Measurements from ENCODE around the gene FASTKD2. TPM values are rescaled to one million over a fixed set of nuclear protein-coding genes. Genes with fewer than 3 reads are reported as not detected.
A peak's percentile ranks its signal among the peaks of the same experiment; 100 is the strongest.
"Not testable (repeated sequence)": the region's sequence is repeated elsewhere in the genome, so short reads cannot be mapped to it uniquely, and the experiment has no call there.

FASTKD2 gene
- total RNA-seq, 1 donor from 2014 or later, result 38.1 TPM

GRCh38 chr2:206792645-206793044 lies 27.2 kb downstream of the FASTKD2 start:
- no peak for DNase-seq

- DNase-seq, result no peak
Measured at GRCh38 chr2:206797376-206797775, 32.0 kb downstream of the FASTKD2 start.

DNA sequence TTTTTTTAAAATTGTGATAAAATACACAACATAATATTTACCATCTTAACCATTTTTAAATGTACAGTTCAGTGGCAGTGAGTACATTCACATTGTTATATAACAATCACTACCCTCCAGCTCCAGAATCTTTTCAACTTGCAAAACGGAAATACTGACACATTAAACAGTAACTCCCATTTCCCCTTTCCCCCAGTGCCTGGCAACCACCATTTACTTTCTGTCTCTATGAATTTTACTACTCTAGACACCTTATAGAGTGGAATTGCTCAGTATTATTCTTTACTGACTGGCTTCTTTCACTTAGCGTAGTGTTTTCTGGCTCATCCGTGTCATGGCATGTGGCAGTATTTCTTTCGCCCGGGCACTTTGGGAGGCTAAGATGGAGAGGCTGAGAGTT lies 32.6 kb downstream of the FASTKD2 start:
- DNase-seq, result no peak

- no peak for DNase-seq
Measured at GRCh38 chr2:206799083-206799482, 33.7 kb downstream of the FASTKD2 start.

DNA sequence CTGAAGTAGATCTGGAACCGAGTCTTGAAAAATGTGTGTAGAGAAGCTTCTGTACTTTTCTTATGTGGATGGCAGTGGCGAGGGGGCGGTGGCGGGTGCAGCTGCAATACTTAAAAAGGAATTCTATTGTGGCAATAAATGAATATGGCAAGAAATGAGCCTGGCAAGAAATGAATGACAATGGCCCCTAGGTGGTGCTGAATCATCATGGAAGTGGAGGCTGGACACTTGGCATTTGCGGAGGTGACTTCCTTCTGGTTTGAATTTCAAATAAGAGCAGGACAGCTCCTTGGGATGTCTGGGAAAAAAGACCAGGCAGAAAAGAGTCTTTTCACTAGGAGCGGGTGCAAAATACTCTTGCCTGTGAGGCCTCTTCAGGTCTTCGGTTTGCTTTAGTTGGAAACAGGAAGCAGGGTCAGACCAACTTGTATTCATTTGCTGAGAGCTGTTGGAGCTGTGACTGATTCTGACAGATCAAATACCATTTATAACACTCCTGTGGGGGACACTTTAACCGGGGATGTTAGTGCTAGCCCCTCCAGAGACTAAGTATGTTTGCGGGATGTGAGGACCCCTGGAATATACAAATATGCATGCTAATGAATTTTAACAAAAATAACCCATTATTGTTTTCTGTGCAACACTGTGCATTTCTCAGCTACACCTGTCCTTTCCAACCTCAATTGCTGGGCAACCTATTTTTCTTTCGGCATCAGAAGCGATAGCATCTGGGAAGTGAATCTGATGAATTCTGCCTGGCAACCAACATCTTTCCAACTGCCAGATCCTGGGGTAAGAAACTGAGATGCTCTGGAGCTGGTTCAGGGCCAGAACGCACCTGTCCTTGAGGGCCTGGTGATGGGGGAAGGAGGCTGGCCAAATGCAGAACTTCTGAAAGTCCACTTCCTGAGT lies 35.4 kb downstream of the FASTKD2 start:
- peak; percentile 90 for DNase-seq

- DNase-seq, result no peak
Measured at GRCh38 chr2:206801418-206802189, 36.2 kb downstream of the FASTKD2 start.

- no peak for DNase-seq
Measured at GRCh38 chr2:206802654-206803514, 37.5 kb downstream of the FASTKD2 start.

DNA sequence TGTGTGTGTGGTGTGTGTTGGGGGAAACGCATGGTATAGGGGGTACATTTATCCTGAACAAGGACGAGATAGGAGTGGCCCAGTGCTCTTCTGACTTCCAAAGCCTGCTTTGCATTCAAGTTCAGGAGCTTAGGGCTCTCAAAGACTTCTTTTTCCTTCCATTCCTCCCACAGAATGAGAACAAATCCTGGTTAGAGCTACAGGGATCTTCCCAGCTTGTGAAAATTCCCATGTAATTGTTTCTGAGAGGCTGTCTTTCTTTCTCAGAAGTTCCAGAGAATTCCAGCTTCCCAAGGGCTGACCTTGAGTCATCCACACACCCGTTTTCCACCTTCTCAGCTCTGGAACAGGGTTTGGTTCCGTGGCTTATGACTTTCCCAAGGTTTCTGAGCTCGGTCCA lies 38.9 kb downstream of the FASTKD2 start:
- no peak for DNase-seq

DNA sequence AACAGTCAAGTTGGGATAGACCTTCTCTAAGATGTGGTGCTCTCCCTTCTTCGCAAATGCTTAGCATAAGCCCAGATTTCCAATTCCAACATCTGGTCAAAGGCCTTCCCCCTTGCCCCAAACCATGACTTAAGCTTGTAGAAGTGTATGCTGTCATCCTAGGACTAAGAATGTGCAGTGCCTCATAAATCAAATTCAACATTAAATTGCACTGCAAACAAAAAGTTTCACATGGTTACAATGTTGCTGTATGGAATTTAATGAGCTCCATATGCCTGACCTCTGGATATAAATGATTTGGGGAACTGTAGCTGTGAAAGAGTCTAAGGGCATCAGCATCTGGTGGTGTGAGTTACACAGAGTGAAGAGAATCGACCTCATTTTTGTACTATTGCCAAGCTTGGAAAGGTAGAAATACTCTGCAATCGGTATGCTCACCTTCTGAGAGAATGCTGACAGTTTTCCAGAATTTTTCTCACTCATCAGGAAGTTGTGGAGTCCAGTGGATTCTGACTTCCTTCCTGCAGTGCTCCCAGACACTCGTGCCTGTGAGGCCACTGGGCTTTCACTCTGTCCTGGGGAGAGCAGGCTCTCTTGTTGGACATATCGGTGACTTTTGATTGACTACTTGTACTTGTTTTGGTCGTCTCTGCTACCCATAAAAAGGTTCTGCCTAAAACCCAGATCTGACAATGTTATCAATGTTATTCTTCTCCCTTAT lies 40.6 kb downstream of the FASTKD2 start:
- peak; percentile 98 for DNase-seq

GRCh38 chr2:206807624-206808023 lies 42.2 kb downstream of the FASTKD2 start:
- not testable (repeated sequence) for DNase-seq

- not testable (repeated sequence) for DNase-seq
Measured at GRCh38 chr2:206812471-206812870, 47.1 kb downstream of the FASTKD2 start.

DNA sequence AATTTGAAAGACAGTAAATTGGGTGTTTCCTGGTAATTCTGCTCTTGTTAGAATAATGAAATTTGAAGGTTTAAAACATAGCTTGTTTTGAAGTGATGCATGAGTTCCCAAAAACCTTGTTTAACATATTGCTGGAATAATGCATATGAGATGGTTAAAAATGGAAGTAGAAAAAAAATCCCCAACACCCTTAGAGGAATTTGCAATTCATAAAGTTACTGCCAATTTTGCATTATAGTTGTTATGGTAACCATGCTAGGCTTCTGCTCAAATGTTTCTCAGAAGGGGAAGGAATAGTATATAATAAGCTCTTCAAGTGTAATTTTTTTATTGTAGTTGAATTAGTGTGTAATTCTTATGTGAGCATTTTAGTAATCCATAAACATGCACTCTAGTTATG lies 49.1 kb downstream of the FASTKD2 start:
- peak; percentile 71 for DNase-seq

GRCh38 chr2:206820807-206821206 lies 55.4 kb downstream of the FASTKD2 start:
- peak; percentile 49 for DNase-seq

DNA sequence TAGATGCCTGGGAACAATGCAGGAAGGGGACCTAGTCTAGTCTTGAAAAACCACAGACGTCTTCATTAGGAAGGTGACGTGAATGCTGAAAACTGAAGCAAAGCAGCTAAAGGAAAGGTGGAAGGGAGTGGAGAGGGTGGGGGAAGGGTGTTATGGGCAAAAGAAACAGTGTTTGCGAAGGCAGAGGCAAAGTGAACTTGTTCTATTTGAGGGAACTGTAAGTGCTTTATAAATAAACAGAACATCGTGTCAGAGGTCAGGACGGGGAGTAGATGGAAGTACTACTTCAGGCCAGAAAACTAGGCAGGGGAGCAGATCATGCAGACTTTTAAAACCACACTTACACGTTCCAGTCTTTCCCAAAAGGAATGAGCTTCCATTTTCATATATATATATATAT lies 57.8 kb downstream of the FASTKD2 start:
- no peak for DNase-seq

DNA sequence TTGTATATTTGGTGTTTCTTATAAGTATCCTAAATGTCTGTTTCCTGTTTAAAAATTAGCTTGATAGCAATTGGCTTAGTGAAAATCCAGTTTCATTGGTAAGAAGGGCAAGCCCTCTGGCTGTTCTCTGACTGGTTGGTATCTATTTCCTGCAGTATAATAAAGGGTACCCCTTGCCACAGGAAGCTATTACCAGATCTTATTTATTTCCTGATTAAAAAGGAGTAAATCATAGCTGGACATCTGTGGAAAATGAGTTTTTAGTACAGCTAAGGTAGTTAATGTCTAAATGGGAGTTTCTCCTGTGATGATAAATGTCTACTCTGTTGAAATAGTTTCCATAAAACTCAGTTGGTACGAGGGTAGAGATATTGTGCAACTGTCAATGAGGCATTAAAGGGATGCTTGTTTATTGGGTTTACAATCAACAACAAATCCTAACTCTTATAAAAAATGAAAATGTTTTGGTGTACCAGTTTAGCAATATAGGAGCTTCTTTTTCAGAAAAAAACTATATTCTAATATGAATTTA lies 58.7 kb downstream of the FASTKD2 start:
- no peak for DNase-seq

GRCh38 chr2:206824993-206825392 lies 59.6 kb downstream of the FASTKD2 start:
- no peak for DNase-seq

GRCh38 chr2:206831442-206831995 lies 66.1 kb downstream of the FASTKD2 start:
- no peak for DNase-seq

DNA sequence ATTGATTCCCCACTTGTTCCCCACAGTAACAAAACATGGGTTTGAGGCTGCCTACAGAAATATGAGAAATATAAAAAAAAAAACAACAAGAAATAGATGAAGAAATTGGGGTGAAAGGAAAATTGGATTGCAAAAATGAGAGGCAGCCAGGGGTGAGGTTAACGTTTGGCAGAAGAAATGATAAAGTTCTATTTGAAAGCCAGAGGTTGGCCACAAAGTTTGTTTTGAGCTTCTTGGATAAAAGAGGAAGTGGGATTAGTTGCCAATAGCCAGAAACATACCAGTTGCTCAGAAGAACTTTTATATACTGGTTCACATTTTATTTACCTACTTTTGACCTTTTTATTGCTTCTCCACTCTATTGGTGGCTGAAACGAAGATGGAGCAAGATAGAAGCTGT lies 67.5 kb downstream of the FASTKD2 start:
- DNase-seq, result no peak

GRCh38 chr2:206833291-206833690 lies 67.9 kb downstream of the FASTKD2 start:
- no peak for DNase-seq

GRCh38 chr2:206836722-206837121 lies 71.3 kb downstream of the FASTKD2 start:
- peak; percentile 48 for DNase-seq

- DNase-seq, result no peak
Measured at GRCh38 chr2:206837775-206838174, 72.4 kb downstream of the FASTKD2 start.
